22Rv1 (cell line): Measurements from ENCODE around the gene AHRR.

Source experiments
- ZFX ChIP-seq: fragments of 450-650 bp; IDR thresholded peaks from 2 replicates; pipeline ENCODE4 v1.6.1; 2017; ENCODE audit warnings: antibody characterized with exemption, borderline replicate concordance
- TF ChIP-seq, protein P1 (sequence below): fragments of 450-650 bp; IDR thresholded peaks from 2 replicates; pipeline ENCODE4 v1.5.1; 2017; ENCODE audit warnings: mild to moderate bottlenecking

DNA sequence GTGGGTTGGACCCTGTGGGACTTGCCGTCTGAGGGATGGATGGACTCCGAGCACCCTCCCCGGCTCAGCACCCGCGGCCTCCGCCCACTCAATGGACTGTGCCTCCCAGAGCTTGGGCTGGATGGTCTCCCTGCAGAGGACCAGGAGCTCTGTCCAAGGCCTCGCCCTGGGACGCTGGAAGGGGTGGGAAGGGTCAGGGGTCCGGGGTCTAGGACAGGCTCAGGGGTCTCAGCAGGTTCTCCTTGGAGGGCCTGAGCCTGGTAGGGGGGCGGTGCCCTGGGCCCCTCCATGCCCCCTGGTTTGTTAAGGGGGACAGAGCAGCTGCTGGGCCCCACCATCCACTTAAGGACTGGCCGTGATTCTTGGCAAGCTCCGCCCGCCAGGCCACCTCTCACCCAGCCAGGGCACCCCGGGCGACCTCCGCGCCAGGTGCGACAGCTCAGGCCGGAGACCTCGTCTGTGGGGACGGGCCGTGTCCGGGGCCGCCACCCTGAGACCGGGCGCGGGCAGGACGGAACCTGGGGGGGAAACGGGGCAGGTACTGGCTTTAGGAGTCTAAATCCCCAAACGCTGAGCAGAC, 150.7 kb downstream of the AHRR start:
- TF ChIP-seq, protein P1, sequence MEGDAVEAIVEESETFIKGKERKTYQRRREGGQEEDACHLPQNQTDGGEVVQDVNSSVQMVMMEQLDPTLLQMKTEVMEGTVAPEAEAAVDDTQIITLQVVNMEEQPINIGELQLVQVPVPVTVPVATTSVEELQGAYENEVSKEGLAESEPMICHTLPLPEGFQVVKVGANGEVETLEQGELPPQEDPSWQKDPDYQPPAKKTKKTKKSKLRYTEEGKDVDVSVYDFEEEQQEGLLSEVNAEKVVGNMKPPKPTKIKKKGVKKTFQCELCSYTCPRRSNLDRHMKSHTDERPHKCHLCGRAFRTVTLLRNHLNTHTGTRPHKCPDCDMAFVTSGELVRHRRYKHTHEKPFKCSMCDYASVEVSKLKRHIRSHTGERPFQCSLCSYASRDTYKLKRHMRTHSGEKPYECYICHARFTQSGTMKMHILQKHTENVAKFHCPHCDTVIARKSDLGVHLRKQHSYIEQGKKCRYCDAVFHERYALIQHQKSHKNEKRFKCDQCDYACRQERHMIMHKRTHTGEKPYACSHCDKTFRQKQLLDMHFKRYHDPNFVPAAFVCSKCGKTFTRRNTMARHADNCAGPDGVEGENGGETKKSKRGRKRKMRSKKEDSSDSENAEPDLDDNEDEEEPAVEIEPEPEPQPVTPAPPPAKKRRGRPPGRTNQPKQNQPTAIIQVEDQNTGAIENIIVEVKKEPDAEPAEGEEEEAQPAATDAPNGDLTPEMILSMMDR: no peak
- TF ChIP-seq ZFX: no peak
